ENCODE results near the gene ZNF420. TPM values are rescaled to one million over a fixed set of nuclear protein-coding genes. Genes with fewer than 3 reads are reported as not detected.

ZNF420 gene
- total RNA-seq: 5.5 and 11.6 TPM in 2 replicates

DNA sequence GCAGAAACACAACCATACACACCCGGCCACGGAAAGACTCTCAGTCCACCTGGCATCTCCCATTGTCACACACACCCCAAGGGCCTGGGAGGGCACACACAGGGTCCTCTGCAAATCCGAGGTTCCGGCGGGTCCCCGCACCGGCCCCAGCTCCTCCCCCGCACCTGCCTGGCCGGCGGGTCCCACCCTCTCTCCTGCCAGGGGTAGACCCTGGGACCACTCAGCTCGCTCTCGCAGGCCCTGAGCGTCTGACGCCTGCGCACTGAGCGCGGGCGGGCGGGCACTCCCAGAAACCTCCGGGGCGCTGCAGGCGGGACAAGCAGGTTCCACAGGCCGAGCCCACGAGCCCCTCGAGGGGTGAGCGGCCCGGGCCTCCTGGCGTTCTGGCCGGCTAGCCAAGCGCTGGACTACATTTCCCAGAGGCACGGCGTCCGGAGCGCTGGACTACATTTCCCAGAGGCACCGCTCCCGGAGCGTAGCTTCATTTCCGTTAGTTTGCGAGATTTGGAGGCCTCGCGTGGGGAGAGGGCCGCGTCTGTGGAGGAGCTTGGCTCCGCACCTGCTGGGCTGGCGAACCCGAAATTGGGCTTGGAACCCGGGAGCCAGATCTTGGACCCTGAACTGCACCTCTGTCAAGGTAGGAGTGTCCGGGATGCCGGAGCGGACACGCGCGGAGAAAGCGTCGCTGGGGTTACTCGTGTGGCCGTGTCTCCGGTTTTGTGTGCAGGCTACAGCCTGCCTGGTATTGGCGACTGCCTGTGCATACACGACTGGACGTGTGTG, at the start of gene ZNF420:
Gene ZNF420 (plus strand): TSS at position 500 of the 783 bp plus-strand sequence. CDS start 10,686 bp downstream, outside the sequence.

GRCh38 chr19:37172368-37173366, 94.4 kb downstream of the ZNF420 start, which contains the start of gene ZNF585A:
ZNF585A (minus strand) TSS chr19:37172695; CDS start chr19:37169910, 2,785 bp downstream.

Other genes starting within 250 kb of the ZNF420 start
- gene ZNF790, start 240.0 kb upstream of the ZNF420 start, total RNA-seq: 4.9 and 9.1 TPM in 2 replicates
- gene ZNF345, start 227.6 kb upstream of the ZNF420 start, total RNA-seq: 1.9 and 3.0 TPM in 2 replicates
- gene ZNF829, start 162.1 kb upstream of the ZNF420 start, total RNA-seq: 1.3 and 1.4 TPM in 2 replicates
- gene ZNF568, start 162.1 kb upstream of the ZNF420 start, total RNA-seq: 5.5 and 7.0 TPM in 2 replicates
- 5.5 and 11.7 TPM in 2 replicates for gene ZNF585A, start 94.3 kb downstream of the ZNF420 start, total RNA-seq
- gene ZNF585B, start 132.1 kb downstream of the ZNF420 start, total RNA-seq: 3.9 and 7.1 TPM in 2 replicates
- 2.9 and 4.6 TPM in 2 replicates for gene ZNF383, start 139.8 kb downstream of the ZNF420 start, total RNA-seq